ENCODE data around the gene THSD4. TPM values are rescaled to one million over a fixed set of nuclear protein-coding genes. Genes with fewer than 3 reads are reported as not detected.

The THSD4 gene
- total and polyA plus RNA-seq, 2 of the 8 experiments (the other 6 are each of a cell fraction or from before 2014, with no cell fraction given), result 2.5 to 6.2 TPM

- DNase-seq (ENCODE audit: low read depth in 1 of 2, low spot score in 2 of 2) (no peak), FAIRE-seq (no peak)
- H2BK20ac ChIP-seq (ENCODE audit: low read length), result no peak overlapping the region
- no peak overlapping the region for H3K4ac ChIP-seq (replicated peaks; ENCODE audit: insufficient read length, low read depth, low read length)
- no peak for TF ChIP-seq RXRA (IDR thresholded peaks at IDR 0.05; ENCODE audit: insufficient read depth, low read depth, low read length)
- TF ChIP-seq SAP30 (IDR thresholded peaks at IDR 0.05; ENCODE audit: insufficient read depth, insufficient replicate concordance, low read length), result no peak
- TF ChIP-seq CBX8 (IDR thresholded peaks at IDR 0.05; ENCODE audit: borderline replicate concordance, low read depth, low read length), result no peak
- TF ChIP-seq SIRT6 (IDR thresholded peaks at IDR 0.05; ENCODE audit: low read length), result no peak
- no peak for TF ChIP-seq POLR2A (IDR thresholded peaks at IDR 0.05; ENCODE audit: control extremely low read depth in 1 of 2, low read depth in 2 of 2, low read length in 2 of 2)
- no peak overlapping the region for H2BK5ac ChIP-seq (ENCODE audit: low read depth, low read length)
- H2BK12ac ChIP-seq (ENCODE audit: low read depth, low read length), result no peak overlapping the region
- WGBS, 2 experiments (ENCODE audit: extremely low coverage in 1 of 2, insufficient coverage in 1 of 2, insufficient read length in 1 of 2, insufficient replicate concordance in 2 of 2, low coverage in 1 of 2, low lambda C conversion rate in 2 of 2, missing lambda C conversion rate in 1 of 2), result 86% methylated on average over 15 of the region's 15 CpGs; no CpG with 5 or more reads in 1 of the 2 experiments
- H3K4me3 ChIP-seq (ENCODE audit: extremely low read depth in 1 of 4, insufficient read depth in 2 of 4, low read depth in 3 of 4, low read length in 4 of 4), result no peak overlapping the region
- H2AFZ ChIP-seq (ENCODE audit: low read length), result no peak overlapping the region
- no peak overlapping the region for H4K5ac ChIP-seq (ENCODE audit: insufficient read length, low read depth, low read length)
- no peak overlapping the region for H2BK120ac ChIP-seq (replicated peaks; ENCODE audit: low read depth, low read length)
- H2AK5ac ChIP-seq (ENCODE audit: low read depth, low read length), result no peak overlapping the region
- no peaks in the 10 kb centered on the region for H4K20me1 ChIP-seq (replicated peaks in 1 of 2; ENCODE audit: control insufficient read depth in 1 of 2, insufficient read depth in 2 of 2, low read length in 2 of 2)
- no peak overlapping the region for H3K14ac ChIP-seq (ENCODE audit: insufficient read length)
- ChIA-PET CTCF (ENCODE audit: partially characterized antibody) (interaction anchor here (0.6 to 1.9 kb wide), 8 partner anchors 8 to 397 kb away, joined by 3 to 7 read pairs (median 4); no protein-coding TSS in a partner anchor), POLR2A (ENCODE audit: partially characterized antibody) (interaction anchor here (0.6 kb wide), 1 partner anchor 721 kb away, joined by 3 read pairs; no protein-coding TSS in a partner anchor)
- no peak overlapping the region for H3K56ac ChIP-seq (replicated peaks; ENCODE audit: insufficient read length, low read depth, low read length)
- H3K23ac ChIP-seq (ENCODE audit: insufficient read length), result no peak overlapping the region
- H3K4me1 ChIP-seq (replicated peaks in 1 of 4; ENCODE audit: control insufficient read depth in 3 of 4, insufficient read depth in 4 of 4, low read length in 3 of 4), result no peaks in the 10 kb centered on the region; a peak in 1 of 7 replicates
- H3K79me1 ChIP-seq (ENCODE audit: low read depth, low read length), result no peaks in the 10 kb centered on the region
- no peaks in the 10 kb centered on the region for H3K79me2 ChIP-seq (ENCODE audit: control insufficient read depth in 1 of 2, insufficient read depth in 2 of 2, low read length in 2 of 2)
- no peak overlapping the region for H3K18ac ChIP-seq (ENCODE audit: extremely low read depth, low read length)
- H3K27ac ChIP-seq (ENCODE audit: low read depth, low read length), result no peak overlapping the region
- H3K27me3 ChIP-seq (replicated peaks in 1 of 4; ENCODE audit: control insufficient read depth in 3 of 4, extremely low read depth in 1 of 4, insufficient read depth in 3 of 4, low read length in 3 of 4), result no peaks in the 10 kb centered on the region
- H3K36me3 ChIP-seq (ENCODE audit: control insufficient read depth in 2 of 4, insufficient read depth in 4 of 4, low read length in 3 of 4), result no peaks in the 10 kb centered on the region
- H3K9ac ChIP-seq (replicated peaks in 1 of 4; ENCODE audit: extremely low read depth in 1 of 4, low read depth in 3 of 4, low read length in 3 of 4), result no peak overlapping the region
- no peaks in the 10 kb centered on the region for H3K23me2 ChIP-seq (ENCODE audit: low read depth, low read length)
- H3K9me3 ChIP-seq (ENCODE audit: insufficient read depth in 2 of 2, low read depth in 1 of 2, low read length in 1 of 2), result 0 out of 4 replicates have a peak, but pooled peaks cover 0 to 3% of the 10 kb centered on the region in 2 experiments
- H3K4me2 ChIP-seq (ENCODE audit: insufficient read depth in 1 of 2, low read depth in 2 of 2, low read length in 2 of 2), result no peak overlapping the region
- no peak overlapping the region for H2BK15ac ChIP-seq (ENCODE audit: low read length)
- no peak overlapping the region for H4K8ac ChIP-seq (ENCODE audit: extremely low read depth, insufficient read depth, low read length)
- no peak overlapping the region for H4K91ac ChIP-seq (replicated peaks; ENCODE audit: insufficient read length, low read length)
These were observed 545.2 kb downstream of the THSD4 start for GRCh38 chr15:71660501-71660900.

Data from H1 (cell line).